Tongue (tissue), 2 donors: ENCODE data around the gene RGS1. TPM values are rescaled to one million over a fixed set of nuclear protein-coding genes. Genes with fewer than 3 reads are reported as not detected.

Experiments
- DNase-seq: peaks from one replicate; pipeline ENCODE4 v3.0.0-alpha.2; 2015
- total RNA-seq: library from RNA; depleted of rRNA; stranded (reverse); fragments of >200 nt; gene quantifications from one replicate; pipeline ENCODE4 v1.2.3, GENCODE V29; 2014

The RGS1 gene
- total RNA-seq, 1 donor from 2014 or later = 31.6 TPM

DNA sequence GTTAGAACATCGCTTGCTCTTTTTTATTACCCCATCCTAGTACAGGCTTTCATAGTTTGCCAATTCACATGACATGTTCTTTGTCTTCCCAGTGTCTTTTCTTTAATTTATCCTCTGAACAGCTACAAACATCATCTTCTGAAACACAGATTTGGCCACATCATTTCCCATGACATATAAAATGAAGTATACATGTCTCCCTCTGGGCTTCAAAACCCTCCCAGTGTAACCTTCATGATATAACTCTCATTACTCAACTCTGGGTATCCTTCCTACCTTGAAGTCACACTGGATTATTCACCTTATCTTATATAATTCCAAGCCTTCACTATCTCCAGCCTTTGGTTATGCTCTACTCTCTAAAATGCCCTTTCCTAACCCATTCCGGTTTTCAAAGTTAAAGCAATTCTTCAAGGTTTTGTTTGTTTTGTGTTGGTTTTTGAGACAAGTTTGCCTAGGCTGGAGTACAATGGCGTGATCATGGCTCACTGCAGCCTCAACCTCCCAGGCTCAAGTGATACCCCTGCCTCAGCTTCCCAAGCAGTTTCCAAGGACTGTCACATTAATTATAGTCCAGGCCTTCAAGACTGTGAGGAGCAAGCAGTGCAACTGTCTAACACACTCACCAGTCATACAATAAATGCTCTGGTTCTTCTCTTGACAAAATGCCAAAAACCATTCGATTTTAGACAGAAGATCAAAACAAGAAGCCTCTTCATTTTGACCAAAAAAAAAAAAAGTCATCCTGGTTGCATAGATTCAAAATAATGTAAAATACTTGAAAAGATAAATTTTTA lies 5.8 kb downstream of the RGS1 start:
- no peak for DNase-seq

DNA sequence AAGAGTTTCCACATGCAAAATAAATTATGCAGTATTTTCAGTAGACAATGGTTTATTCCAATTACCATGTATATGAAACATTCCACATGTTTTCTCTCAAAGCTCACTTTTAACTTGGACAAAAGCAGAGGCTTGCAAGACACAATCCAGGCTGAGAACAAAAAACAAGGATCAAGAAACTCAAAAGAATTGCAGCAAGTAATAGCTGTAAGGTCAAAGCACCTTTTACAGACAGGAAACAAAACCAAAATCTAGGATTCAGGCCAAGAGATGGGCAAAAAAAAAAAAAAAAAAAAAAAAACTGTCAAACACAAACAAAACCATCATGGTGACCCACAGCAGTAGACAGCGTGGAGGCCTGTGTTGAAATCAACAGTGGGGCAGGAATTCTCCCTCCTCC lies 9.3 kb downstream of the RGS1 start:
- DNase-seq = peak; percentile 41

DNA sequence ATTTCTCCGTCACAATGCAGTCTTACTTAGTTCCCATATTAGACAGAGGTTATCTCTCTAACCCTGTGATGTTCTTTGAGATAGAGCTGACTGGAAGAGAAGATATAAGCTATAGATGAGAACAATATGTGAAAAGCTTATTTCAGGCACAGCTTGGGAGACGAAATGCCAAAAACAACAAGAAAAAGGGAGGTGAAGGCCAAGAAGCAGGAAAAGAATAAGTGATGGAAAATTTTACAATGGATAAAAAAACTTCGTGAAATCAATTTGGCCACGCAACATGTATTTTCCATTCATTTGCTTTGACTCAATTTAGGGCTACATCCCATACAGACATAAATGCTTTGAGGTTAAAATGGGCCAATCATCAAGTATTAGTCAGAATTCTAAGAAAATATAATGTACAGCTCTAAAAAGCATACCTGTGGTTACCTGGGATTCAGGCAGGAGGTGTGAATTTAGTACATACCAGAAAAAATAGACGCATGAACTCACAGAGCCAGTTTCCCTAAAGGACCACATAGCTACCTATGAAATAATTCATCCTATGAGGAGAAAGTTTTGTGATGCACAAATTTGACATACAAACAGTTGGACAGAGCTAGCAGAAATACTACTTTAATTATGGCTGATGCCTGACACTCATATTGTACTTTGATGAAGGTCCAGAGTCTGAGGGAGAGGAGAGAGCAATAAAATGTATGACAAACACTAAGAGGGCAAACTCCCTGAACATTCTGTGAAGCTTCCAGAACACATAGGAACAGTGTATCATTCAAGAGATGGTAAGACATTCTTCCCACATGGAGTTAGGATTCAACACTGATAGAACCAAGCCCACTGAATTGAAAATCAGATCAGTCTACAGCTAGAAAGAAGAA lies 12.1 kb downstream of the RGS1 start:
- DNase-seq = no peak

DNA sequence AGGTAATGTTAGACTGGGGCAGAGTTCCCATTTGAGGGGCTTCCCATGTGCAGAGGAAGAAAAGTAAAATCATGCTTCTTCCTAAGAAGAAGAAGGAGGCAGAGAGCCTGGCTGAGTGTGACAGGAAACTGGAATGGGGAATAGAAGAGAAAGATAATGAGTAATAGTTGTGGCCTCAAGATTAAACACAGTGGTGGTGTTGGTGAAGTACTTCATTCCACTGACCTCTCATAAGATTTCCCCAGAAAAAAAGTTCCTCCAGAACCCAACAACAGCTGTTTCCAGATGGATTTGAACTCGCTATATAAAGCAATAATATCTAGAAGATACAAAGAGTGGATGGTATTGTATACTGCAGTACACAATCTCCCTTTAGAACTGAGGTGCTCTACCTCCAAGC lies 13.0 kb downstream of the RGS1 start:
- DNase-seq = no peak

DNA sequence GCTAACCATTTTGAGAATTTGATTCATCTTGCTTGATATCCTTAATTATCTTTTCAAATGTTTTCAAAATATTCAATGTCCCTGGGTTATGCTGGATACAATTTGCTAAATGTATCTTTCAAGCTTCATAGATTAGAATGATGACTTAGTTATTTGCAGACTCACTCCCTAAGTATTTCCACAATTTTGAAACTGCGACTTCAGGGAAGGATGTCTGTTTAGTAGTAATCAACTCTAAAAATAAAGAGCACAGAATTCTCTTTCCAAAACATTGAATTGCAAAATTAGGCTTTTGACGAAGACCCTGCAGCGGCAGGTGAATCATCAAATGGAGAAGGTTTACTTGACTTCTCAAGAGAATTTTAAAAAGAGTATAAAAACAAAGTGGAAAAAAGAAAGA lies 14.2 kb downstream of the RGS1 start:
- no peak for DNase-seq

DNA sequence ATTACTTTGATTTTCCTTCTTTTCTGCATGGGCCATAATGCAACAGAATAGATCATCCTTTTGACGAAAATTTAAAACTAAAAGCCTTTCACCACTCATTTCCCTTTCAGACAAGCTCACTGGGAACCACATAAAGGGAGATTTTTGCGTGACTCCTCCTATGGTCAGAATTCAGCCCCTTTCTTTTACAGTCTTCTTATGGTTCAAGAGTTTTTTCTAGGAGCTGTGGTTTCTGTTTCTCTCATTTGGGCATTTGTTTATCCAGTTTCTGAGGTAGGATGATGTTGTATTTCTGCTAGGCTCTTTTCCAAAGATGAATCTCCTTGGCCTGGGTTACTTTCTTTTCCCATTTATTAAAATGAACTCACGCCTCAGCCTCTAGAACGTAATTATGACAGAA lies 16.9 kb downstream of the RGS1 start:
- peak; percentile 51 for DNase-seq

DNA sequence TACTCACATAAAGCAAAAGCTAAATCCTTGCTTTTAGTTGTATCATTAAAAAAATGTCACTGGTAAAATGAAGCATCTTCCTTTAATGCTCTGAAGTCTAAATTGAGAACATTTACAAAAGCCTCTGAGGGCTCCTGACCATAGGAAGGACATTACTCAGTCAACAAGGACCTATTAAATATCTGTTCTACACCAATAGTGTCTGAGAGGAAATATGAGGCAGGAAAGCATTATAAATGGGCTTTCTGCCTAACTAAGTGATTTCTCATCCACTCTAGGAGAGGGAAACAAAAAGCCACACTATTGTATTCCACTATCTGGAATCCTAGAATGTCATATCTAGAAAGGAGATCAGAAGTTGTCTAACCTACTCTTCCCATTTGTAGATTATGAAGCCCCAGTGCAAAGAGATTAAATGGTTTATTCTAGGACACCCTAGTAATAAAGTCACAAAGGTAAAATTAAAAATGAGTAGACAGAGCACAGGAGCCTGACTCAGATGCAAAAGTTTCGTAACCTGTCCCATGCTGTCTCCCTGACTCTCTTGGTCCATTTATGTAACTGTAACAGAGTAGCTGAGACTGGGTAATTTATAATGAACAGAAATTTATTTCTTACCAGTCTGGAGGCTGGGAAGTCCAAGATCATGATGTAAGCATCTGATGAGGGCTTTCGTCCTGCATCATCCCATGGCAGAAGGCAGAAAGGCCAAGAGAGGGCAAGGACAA lies 17.6 kb downstream of the RGS1 start:
- DNase-seq = no peak

DNA sequence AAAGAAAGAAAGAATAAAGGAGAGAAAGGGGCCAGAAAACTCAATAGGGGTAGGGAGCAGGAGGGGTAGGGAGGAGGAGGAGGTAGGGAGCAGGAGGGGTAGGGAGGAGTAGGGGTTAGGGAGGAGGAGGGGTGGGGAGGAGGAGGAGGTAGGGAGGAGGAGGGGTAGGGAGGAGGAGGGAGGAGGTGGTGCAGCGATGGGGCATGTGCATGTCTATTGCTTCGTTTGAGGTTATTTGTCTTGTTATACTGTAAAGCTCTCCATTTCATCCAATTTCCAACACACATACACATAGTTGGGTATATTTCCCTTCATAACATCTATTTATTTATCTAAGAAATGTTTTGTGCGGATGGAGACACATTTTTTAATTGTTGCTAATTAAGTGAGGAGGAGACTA lies 19.7 kb downstream of the RGS1 start:
- no peak for DNase-seq

DNA sequence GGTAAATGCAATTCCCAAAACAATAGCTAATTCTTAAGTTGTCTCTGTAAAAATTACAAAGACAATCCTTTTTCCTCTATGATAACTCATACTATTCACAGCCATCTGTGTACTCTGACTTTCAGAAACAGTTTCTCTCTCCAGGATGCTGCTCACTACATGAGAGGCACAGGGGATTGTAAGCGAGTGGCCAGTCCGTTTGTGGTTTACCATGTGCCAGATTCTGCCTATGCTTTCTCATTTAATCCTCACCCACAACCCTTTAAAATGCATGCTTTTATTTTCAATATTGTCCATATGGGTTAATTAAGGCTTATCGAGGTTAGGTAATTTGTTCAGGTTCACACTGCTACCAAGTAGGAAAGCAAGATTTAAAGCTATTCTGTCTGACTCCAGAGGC lies 23.0 kb downstream of the RGS1 start:
- DNase-seq = no peak

DNA sequence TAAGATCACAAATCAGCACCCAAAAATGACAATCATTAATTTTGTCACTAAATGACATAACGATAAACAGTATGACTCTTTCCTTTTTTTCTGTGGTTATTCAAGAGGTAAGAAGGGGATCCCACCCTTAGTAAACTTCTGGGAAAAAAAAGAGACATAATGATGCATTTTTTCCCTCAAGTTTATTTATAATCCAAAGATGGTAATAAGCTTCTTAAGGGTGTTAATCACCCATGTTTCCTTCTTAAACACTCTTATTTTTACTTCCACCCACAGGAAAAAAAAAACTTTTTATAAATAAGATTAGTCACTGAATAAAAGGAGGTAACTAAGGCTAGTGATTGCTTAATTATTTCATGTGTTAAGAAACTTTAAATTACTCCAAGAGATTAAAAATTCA lies 24.7 kb downstream of the RGS1 start:
- DNase-seq = no peak

DNA sequence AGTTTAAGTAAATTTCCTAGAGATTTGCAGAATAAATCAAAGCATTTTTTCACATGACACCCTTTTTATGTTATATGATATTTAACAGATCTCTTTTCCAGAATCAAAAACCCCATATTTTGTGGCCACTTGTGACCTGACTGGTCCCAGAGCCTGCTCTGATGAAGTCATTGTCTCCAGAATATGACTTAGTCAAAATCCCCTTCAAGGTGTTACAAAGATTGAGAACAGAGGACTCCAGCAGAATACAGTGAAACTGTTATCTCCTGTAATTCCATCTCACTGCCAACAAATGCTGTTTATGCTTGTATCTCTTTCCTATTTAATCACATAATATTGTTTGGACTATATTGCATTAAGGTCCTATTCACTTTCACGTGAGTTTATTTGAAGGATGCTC lies 25.6 kb downstream of the RGS1 start:
- no peak for DNase-seq

DNA sequence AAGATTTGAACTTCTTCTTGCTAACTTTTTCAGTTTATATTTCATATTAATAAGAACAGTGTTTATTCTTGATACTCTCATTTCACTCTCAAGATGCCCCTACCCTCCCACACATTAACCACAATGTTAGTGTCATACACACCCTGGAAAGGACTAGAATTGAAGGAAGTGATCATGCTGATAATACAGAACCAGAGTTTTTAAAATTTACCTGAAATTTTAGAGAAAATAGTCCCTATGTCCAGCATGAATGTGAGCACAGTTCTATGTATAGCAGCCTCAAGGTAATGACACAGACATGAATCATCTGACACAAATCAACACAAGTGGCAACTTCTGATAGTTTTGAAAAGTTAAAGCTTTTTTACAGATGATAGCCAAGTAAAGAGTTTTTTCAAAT lies 26.0 kb downstream of the RGS1 start:
- no peak for DNase-seq

DNA sequence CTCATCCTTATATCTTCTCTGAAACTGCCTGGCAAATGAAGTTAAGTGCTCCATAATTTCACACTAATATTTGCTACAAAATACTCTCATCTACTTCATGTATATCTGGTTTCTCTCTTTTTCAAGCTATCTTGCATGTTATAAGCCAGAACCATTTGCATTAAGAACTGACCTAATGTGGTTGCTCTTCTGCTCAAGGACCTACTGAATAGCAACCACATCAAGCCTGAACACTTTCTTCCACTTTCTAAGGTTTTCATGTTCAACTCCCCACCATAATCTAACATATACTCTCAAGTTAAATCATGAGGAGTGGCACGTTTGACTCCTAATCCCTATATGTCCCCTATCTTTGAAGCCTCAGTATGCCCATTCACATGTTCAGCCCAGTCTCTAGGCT lies 27.2 kb downstream of the RGS1 start:
- no peak for DNase-seq

DNA sequence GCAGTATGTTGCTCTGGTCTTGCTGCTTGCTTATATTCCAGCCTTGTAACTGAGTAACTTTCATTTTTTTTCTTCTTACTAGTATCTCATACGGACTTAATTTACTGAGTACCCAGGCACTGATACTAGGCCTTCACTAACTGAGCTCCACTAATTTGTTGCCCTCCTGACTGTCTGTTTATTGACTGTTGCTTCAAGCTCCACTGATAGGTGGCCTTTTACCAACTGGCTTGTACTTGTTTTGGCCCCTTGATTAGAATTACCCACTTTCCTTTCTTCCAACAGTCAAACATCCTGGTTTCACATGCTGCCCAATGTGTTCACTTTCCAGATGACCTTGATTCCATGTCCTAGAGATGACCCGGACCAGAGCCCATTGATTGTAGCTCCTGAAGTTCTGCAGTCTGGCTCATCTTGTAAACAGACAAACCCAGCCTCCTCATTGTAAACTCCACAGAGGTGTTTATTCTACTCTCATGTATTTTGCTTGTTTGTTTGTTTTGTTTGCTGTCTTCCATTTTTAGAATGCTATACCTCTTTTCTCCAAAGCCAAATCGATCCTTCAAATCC lies 27.7 kb downstream of the RGS1 start:
- no peak for DNase-seq

DNA sequence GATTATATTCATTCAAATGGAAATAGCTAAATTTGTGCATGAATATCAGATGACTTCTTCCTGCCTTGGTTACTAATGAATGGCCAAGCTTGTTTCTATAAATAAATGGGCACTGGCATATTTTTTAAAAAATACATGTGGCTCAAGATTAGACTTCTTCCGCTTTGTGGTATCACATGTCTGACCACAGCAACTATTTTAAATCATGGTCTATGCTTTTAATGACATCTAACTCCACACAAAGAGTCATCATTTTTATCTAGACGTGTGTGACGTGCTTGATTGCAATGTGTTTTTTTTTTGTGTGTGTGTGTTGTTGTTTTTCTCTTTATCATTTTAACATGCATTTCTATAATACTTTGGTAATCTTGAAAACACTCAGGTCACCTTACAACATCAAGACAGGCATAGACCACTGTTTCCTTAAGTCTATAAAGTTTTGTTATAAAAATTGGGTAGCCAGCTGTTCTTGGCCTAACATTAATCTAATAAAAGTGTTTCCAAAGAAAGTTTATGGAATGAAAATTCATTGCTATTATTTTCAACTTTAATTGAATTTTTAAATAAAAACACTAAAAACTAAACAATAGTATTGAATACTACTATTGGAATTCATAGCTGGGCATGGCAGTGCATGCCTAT lies 29.5 kb downstream of the RGS1 start:
- no peak for DNase-seq

DNA sequence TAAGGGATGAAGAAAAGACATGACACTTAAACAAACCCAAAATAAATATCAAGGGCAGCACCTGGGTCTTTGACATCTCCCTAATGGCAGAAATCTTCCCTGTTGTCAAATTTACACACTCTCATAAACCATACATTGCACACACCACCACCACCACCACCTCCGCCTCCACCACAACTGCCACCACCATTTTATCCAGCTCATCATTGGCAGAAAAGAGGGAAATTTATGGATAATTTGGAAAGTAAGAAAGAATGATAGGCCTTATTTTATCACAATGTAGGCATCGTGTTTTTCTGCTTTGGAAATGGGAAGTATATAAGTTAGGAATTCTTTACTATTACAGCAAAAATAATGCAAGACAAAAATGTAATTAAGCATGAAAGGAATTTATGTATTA lies 33.1 kb downstream of the RGS1 start:
- DNase-seq = no peak

DNA sequence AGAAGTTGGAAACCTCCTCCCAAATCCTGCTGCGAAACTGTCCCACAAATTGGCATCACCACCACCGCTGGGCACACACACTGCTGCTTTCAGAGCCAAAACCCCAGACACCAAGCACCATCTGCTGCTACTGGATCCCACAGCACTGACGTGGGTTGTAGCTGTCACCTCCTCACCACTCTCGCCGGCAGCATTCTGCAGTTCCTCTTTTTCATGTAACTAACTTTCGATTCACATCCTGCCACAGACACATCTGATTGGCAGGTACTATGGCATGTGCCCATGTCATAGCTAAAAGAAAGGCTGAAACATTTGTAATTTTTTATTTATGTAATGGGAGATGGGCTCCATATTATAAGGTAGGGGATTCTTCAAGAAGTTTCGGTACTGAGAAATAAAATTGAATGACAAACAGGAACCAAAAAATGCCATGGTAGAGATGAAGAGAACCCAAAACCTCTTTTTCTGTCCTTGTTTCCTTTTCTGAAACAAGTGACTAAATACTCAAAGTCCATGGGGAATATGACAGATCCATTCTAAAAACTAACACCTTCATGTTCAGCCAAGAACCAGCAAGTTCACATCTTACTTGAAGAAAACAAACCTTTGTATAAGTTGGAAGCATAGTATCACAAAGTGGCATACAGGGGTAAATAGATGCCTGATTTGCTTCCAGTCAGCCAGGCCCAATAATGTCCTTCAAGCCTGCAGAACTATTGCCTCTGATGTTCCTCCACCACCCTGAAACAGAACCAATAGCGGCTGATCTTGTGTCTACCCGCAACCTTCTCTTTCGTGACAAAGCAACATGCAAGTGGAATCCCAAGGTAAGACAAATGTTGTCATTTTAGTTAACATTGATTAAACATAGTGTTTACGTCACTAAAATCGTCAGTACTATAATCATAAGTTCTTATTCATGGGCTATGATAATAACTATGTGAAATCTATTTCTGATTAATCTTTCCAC lies 33.8 kb downstream of the RGS1 start:
- no peak for DNase-seq

DNA sequence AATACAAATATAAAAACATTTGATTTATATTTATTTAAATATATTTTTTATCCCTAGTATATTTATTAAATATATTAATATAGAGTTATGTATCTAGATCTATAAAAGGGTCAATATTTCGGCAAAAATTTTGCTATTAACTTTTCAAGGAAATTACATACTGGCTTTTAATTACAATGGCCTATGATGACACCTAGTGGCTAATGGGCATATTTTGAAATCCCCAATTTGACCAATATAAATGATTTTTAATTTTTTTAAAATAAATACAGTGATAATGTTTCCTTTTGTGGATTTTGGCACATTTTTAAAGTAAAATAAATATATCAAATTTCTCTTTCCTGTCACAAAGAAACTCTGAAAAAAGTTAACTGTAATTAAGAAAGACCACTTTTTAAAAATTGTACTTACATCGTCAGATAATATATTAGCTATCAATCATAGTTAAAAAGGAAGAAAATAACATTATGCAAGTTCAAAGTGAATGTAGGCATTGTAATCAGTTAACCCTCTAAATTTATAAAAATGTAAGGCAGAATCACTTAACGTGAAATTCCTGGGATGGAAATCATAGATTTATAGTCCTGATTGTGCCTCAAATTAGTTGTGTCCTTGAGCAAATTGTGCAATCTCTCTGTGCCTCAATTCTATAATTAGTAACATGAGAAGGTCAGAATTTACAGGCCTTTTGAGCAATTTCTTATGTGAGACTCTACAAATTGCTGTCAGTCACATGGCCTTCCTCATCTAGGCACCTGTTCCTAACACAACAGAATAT lies 34.7 kb downstream of the RGS1 start:
- peak; percentile 56 for DNase-seq

DNA sequence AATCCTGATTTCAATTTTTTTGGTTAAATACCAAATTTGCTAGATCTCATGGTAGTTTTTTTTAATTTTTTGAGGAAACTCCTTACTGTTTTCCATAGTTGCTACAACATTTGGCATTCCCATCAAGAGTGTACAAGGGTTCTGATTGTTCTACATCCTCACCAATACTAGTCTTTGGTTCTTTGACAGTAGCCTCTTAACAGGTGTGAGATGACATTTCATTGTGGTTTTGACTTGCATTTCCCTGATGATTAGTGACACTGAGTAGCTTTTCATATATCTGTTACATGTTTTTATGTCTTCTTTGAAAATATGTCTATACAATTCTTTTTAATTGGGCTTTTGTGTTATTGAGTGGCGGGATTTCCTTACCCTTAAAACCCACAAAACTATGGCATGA lies 39.5 kb downstream of the RGS1 start:
- no peak for DNase-seq

DNA sequence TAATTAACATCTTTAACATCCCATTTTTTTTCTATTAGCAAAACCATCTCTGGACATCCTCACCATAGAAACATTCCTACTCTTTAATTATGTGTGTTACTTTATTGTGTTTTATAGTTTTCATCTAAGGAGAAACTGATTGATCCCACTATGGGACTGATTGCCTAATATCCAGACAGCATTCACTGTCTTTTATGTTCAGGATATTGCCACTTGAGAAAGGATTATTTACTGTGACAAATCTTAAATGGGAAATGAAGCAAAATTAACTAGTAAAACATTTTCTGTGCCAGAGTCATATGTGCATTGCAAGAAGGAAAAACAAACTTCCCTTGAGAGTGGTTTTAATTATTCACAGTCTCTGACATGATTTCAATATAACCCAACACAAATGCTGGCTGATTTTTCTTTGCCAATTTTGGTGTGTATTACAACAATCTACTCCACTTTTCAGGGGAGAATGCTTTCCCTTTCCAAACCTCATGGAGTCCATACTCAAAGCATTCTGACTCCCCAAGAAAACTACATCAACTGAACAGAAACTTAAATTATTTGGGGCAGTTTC lies 44.6 kb downstream of the RGS1 start:
- DNase-seq = no peak
